MM.1S (cell line): Measurements from ENCODE around the gene TLDC2.

Source experiments
- EZH2phosphoT487 ChIP-seq: fragments of 300-600 bp; sonication (generic); IDR thresholded peaks from 2 replicates; pipeline ENCODE4 v1.6.1; 2018; ENCODE audit warnings: antibody characterized with exemption, low read length
- TF ChIP-seq, protein P1 (sequence below): fragments of 300-600 bp; sonication (generic); IDR thresholded peaks from 2 replicates; pipeline ENCODE4 v1.5.1; 2016; ENCODE audit warnings: antibody characterized with exemption, low read length, mixed read lengths

DNA sequence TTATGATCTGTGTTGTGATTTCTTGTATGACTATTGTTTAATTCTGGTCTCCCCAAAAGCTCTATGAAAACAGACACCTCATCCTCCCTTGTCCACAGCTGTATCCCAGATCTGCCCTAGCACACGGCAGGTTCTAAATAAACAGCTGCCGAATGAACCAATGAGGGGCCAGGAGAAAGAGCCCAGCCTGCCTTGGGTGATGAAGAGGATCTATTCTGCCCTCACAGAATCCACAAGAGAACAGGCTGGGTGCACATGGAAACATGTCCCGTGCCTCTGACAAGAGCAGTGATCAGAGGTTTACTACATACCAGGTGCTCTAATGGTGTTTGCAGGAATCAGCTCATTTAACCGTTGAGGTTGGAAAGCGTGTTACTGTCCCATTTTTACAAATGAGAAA, 15.6 kb upstream of the TLDC2 start:
- TF ChIP-seq, protein P1, sequence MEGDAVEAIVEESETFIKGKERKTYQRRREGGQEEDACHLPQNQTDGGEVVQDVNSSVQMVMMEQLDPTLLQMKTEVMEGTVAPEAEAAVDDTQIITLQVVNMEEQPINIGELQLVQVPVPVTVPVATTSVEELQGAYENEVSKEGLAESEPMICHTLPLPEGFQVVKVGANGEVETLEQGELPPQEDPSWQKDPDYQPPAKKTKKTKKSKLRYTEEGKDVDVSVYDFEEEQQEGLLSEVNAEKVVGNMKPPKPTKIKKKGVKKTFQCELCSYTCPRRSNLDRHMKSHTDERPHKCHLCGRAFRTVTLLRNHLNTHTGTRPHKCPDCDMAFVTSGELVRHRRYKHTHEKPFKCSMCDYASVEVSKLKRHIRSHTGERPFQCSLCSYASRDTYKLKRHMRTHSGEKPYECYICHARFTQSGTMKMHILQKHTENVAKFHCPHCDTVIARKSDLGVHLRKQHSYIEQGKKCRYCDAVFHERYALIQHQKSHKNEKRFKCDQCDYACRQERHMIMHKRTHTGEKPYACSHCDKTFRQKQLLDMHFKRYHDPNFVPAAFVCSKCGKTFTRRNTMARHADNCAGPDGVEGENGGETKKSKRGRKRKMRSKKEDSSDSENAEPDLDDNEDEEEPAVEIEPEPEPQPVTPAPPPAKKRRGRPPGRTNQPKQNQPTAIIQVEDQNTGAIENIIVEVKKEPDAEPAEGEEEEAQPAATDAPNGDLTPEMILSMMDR: no peak
- no peak for TF ChIP-seq EZH2phosphoT487
